ACC112 (cell line): ENCODE measurements around the gene POLR1E.
"Not testable (repeated sequence)": the region's sequence is repeated elsewhere in the genome, so short reads cannot be mapped to it uniquely, and the experiment has no call there.

Experiments used
- H2AFZ ChIP-seq: fragments of 200-600 bp; sonication (generic); one replicate; pipeline ENCODE4 v1.6.0; 2017; ENCODE audit warnings: antibody characterized with exemption, low read length; ENCODE audit not compliant: unreplicated experiment
- H3K27ac ChIP-seq: fragments of 200-600 bp; sonication (generic); 2 replicates; pipeline ENCODE4 v1.5.1; 2014; ENCODE audit warnings: low read depth, mild to moderate bottlenecking, antibody characterized with exemption, low read length, moderate library complexity
- H3K27me3 ChIP-seq: fragments of 200-600 bp; sonication (generic); 2 replicates; pipeline ENCODE4 v1.6.1; 2014; ENCODE audit warnings: mild to moderate bottlenecking, antibody characterized with exemption, low read length, moderate library complexity, mixed read lengths; ENCODE audit not compliant: insufficient read depth
- H3K36me3 ChIP-seq: fragments of 200-600 bp; sonication (generic); 2 replicates; pipeline ENCODE4 v1.6.1; 2016; ENCODE audit warnings: mild to moderate bottlenecking, antibody characterized with exemption, low read length, moderate library complexity, mixed read lengths; ENCODE audit not compliant: insufficient read depth
- H3K4me1 ChIP-seq: fragments of 200-600 bp; sonication (generic); one replicate; pipeline ENCODE4 v1.6.1; 2016; ENCODE audit warnings: low read length, mixed read lengths; ENCODE audit not compliant: insufficient read depth, unreplicated experiment, control insufficient read depth
- H3K4me3 ChIP-seq: fragments of 200-600 bp; sonication (generic); 2 replicates; pipeline ENCODE4 v1.5.1; 2014; ENCODE audit warnings: mild to moderate bottlenecking, low read depth, low read length
- H3K79me2 ChIP-seq: fragments of 200-600 bp; sonication (generic); one replicate; pipeline ENCODE4 v1.6.0; 2016; ENCODE audit warnings: low read length; ENCODE audit not compliant: control insufficient read depth, unreplicated experiment, insufficient read depth

Gene POLR1E

DNA sequence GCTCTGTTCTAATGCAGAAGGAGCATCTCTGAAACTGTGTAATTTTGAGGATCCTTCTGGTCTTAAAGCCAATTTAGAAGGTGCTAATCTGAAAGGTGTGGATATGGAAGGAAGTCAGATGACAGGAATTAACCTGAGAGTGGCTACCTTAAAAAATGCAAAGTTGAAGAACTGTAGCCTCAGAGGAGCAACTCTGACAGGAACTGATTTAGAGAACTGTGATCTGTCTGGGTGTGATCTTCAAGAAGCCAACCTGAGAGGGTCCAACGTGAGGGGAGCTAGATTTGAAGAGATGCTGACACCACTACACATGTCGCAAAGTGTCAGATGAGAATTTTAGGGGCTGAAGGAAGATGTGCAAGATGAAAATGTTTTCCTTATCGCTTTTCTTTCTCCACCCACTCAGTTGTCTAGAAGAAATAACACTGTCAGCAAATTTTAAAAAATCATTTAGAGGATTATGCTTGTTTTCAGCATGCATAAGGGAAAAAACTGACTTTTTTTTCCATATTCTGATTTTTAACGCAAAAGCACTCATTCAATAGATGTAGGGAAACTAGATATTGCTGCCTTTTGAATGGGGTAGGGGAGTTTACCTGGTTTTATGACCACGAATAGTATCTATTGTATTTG is 7.6 kb upstream of the POLR1E start:
- not testable (repeated sequence) for H2AFZ ChIP-seq, H3K4me3 ChIP-seq, H3K4me1 ChIP-seq, H3K79me2 ChIP-seq, H3K27ac ChIP-seq, H3K36me3 ChIP-seq, H3K27me3 ChIP-seq

DNA sequence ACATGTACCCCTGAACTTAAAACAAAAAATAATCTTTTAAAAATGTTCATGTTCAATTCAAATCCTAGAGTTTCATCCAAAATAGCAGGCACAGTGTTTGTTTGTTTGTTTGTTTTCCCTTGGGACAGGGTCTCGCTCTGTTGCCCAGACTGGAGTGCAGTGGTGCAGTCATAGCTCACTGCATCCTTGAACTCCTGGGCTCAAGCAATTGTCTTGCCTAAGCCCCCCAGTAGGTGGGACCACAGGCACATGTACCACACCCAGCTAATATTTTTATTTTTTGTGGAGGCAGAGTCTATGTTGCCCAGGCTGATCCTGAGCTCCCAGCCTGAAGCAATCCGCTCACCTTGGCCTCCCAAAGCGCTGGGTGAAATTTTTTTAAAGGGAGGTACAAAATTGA is 5.0 kb upstream of the POLR1E start:
- Histone ChIP-seq H3K79me2 (no peaks in the 10 kb centered on the region), H3K4me1 (peaks cover 4% of the 10 kb centered on the region), H3K4me3 (no peak overlapping the region), H2AFZ (no peak overlapping the region), H3K27ac (no peak overlapping the region), H3K36me3 (no peaks in the 10 kb centered on the region), H3K27me3 (peaks cover 7% of the 10 kb centered on the region; the same call in 1 of the 2 replicates)

DNA sequence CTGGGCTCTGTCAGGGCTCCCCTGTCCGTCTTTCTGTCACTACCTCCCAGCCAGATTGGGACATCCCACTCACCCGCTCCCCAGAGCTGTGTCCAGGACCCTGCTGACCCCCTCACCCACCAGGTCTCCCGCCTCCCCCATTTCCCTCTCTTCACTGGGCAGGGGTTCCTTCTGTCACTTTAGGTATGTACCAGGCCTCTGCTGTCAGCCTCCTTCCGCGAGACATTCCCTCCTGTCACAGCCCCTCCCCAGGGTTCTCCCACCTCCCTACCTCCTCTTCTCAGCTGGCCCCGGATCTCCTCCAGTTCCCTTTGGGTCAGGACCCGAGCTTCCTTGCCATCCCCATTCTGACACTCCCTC is 488 bp downstream of the POLR1E start:
- Histone ChIP-seq H3K27me3 (no peaks in the 10 kb centered on the region), H3K27ac (peak overlapping the region; percentile 61; the same call in 1 of the 2 replicates), H2AFZ (peak overlapping the region; percentile 78), H3K4me3 (peak overlapping the region; percentile 81), H3K36me3 (peaks cover 7% of the 10 kb centered on the region), H3K79me2 (peaks cover 23% of the 10 kb centered on the region), H3K4me1 (peaks cover 20% of the 10 kb centered on the region)

DNA sequence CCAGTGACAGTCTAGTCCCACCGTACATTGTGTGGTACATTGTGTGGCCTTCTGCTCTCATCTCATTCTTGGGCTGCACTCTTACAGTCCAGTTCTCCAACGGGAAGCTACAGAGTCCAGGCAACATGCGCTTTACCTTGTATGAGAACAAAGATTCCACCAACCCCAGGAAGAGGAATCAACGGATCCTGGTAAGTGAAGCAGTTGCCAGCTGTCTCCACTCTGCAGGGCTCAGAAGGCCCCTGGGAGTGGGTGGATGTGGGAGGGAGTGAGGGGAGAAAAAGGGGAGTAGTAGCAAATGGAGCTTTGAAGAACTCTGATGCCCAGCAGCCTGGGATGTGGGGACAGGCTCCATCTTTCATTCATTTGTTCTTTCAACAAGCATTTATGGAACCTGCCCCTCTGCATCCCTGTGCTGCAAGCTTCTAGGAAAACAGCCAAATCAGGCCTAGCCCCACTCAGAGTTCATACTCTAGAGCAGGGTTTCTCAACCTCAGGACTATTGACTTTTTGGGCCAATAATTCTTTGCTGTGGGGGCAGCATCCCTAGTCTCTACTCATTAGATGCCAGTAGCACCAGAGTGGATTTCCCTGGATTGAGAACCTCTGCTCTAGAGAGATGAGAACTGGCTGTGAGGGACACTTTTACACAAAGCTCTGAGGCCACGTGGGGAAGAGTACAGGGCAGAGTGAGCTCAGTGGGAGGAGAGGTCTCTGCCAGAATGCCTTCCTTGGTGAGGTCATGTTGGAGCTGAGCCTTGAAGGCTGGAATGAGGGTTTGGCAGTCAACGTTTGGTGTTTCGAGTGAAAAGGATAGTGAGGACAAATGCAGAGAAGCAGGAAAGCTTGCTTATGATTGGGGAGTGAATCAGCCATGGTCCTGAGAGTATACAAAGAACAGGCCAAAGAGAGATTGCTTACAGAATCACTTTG is 1.1 kb downstream of the POLR1E start:
- peaks cover 20% of the 10 kb centered on the region for H3K4me1 ChIP-seq
- peaks cover 9% of the 10 kb centered on the region for H3K36me3 ChIP-seq
- peaks cover 23% of the 10 kb centered on the region for H3K79me2 ChIP-seq
- H3K4me3 ChIP-seq, result peak overlapping the region; percentile 81
- peak overlapping the region; percentile 61 for H3K27ac ChIP-seq
- no peak overlapping the region for H2AFZ ChIP-seq
- no peaks in the 10 kb centered on the region for H3K27me3 ChIP-seq

DNA sequence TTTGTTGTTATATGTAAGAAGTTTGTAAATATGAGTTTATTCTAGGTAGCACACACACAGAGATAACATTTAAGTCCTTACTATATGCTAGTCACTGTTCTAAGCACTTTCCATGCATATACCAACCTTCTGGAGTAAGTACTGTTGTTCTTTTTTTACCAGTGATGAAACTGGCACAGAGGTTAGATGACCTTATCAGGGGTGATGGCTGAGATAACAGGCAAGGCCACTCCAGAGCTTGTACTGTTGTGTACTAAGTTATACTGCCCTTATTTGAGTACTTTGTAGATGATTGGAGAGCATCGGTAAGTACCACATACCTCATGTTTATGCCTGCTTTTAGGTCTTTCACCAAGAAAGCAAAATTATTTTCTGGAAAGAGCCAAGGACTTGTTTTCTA is 6.2 kb downstream of the POLR1E start:
- Histone ChIP-seq H3K27me3 (no peaks in the 10 kb centered on the region), H3K4me3 (no peak overlapping the region), H3K36me3 (peaks cover 26% of the 10 kb centered on the region), H3K27ac (no peak overlapping the region), H2AFZ (no peak overlapping the region), H3K79me2 (peaks cover 16% of the 10 kb centered on the region), H3K4me1 (peaks cover 12% of the 10 kb centered on the region)

DNA sequence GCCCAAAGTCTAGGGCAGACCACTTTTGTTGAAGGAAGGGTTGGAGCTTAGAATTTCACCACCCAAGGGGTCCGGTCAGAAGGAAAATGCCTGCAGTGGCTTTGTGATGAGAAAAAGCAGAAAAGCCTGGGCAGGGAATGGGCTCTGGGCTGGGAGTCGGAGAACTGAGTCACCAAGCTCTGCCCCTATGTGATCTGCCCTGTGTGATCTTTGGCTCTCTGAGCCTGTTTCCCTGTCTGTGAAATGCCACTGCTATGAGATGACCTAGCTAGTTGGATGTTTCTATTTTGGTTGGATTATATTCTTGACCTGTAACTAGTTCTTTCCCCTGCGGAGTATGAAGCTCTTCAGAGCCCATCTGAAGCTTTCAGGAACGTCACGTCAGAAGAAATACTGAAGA is 9.8 kb downstream of the POLR1E start:
- peaks cover 31% of the 10 kb centered on the region for H3K36me3 ChIP-seq
- H3K4me1 ChIP-seq, result no peaks in the 10 kb centered on the region
- peaks cover 2% of the 10 kb centered on the region for H3K79me2 ChIP-seq
- H3K4me3 ChIP-seq, result no peak overlapping the region
- H3K27ac ChIP-seq, result no peak overlapping the region
- no peak overlapping the region for H2AFZ ChIP-seq
- H3K27me3 ChIP-seq, result no peaks in the 10 kb centered on the region

DNA sequence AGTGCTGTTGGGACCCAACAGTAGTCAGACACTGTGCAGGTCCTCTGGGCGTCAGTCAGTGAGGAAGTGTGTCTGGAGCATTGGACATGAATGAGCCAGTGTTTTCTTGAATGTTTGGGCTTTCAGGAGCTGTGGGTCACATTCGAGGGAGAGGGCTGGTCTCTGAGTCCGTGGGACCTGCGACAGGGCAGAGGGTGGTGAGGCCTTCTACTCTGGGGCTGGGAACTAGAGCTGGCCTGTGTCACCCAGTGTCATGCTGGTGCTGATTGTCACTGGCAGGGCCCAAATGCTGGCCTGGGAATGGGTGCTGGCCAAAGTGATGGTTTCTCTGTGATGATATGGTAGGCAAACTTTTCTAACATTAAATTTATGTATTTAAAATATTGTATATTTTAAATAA is 10.3 kb downstream of the POLR1E start:
- Histone ChIP-seq H2AFZ (no peak overlapping the region), H3K4me3 (no peak overlapping the region), H3K36me3 (peaks cover 32% of the 10 kb centered on the region), H3K27me3 (no peaks in the 10 kb centered on the region), H3K79me2 (peaks cover 2% of the 10 kb centered on the region), H3K27ac (no peak overlapping the region), H3K4me1 (no peaks in the 10 kb centered on the region)

DNA sequence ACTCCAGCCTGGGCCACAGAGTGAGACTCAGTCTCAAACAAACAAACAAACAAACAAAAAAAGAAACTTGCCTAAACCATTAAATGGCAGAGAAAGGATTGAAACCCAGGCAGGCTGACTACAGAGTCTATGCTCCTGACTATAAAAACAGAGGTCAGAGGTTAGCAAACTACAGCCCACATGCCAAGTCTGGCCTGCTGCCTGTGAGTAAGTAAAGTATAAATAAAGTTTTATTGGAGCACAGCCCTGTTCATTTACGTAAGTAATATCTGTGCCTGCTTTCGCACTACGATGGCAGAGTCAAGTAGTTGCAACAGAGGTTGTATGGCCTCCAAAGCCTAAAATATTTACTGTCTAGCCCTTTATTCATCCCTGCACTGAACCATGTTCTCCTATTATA is 11.6 kb downstream of the POLR1E start:
- Histone ChIP-seq H3K4me1 (no peaks in the 10 kb centered on the region), H3K79me2 (peaks cover 2% of the 10 kb centered on the region), H3K27me3 (no peaks in the 10 kb centered on the region), H3K4me3 (no peak overlapping the region), H3K36me3 (peaks cover 37% of the 10 kb centered on the region), H2AFZ (no peak overlapping the region), H3K27ac (no peak overlapping the region)

DNA sequence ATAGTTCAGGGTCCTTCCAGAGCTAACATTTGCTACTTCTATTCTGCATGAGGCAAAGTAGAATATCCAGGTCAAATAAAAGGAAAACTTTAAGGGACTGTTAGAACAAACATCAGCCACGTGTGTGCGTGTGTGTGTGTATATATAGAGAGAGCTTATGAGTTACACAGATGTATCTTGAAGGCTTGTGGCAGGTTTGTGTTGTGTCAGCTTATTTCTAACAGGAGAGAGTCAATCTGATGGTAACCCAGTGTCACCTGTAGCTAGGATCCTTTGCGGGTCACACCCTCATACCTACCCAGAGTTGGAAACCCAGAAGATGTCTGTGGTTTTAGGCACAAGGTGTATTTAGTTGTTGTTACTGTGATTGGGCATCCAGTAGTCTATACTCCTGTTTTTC is 12.7 kb downstream of the POLR1E start:
- Histone ChIP-seq H3K79me2 (peaks cover 2% of the 10 kb centered on the region), H3K4me1 (no peaks in the 10 kb centered on the region), H3K36me3 (peaks cover 28% of the 10 kb centered on the region), H3K27ac (no peak overlapping the region), H3K27me3 (no peaks in the 10 kb centered on the region), H3K4me3 (no peak overlapping the region), H2AFZ (no peak overlapping the region)

DNA sequence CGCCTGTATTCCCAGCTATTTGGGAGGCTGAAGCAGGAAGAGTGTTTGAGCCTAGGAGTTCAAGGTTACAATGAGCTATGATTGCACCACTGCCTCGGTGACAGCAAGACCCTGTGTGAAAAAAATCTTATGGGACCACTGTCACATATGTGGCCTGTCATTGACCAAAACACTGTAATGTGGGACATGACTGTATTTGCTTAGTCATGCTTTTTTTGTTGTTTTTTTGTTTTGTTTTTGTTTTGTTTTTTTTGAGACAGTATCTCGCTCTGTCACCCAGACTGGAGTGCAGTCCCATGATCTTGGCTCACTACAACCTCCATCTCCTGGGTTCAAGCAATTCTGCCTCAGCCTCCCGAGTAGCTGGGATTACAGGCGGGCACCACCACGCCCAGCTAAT is 13.5 kb downstream of the POLR1E start:
- Histone ChIP-seq H3K27me3 (no peaks in the 10 kb centered on the region), H3K27ac (no peak overlapping the region), H2AFZ (no peak overlapping the region), H3K4me1 (no peaks in the 10 kb centered on the region), H3K79me2 (peaks cover 2% of the 10 kb centered on the region), H3K36me3 (peaks cover 29% of the 10 kb centered on the region), H3K4me3 (no peak overlapping the region)
